Measurements from ENCODE around the gene CYP11A1. TPM values are rescaled to one million over a fixed set of nuclear protein-coding genes. Genes with fewer than 3 reads are reported as not detected.

Gene CYP11A1
- polyA plus RNA-seq, 2 of the 4 experiments (the other 2 are of a cell fraction): 0.06 TPM; not detected in 1

DNA sequence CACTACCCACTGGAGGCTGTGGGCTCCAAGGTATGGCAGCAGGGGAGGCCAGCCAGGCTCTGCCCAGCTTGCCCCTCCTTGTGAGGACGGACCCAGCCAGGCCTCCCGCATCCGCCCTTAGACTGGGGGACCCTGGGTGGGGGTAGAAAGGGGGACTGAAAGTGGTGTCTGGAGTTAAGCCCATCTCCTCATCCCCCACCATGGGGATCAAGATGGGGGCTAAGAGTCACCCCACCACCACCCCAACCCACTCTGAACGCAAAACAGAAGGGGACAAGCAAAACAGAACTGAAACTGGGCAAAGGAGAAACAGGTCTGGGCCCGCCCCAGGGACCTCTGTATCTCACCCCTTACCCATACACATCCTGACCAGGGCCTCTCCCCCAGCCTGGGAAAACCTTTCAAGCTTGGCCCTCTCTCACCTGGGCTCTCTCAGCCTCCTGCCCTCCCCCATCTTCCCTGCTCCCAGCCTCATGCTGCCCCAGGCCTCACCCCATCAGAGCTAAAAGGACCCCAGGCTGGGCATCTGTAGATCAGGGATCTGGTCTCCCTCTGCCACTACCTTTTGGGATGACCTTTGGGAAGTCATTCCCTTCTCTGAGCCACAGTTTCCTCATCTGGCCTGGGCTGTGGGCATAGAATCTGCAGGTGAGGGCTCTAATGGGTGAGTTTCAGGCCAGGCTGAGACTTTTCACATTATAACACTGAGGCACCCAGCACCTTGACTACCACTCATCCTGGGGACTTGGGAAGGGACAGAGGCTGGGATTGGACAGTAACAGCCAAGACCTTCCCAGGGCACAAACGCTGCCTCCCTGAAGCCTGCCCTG is 30.0 kb upstream of the CYP11A1 start:
- FAIRE-seq: no peak
- TF ChIP-seq POLR2AphosphoS2 (conservative IDR thresholded peaks at IDR 0.05; ENCODE audit: low read length): no peak
- no peak for TF ChIP-seq KDM1A (IDR thresholded peaks at IDR 0.05; ENCODE audit: low read depth)
- TF ChIP-seq MAZ (IDR thresholded peaks at IDR 0.05; ENCODE audit: borderline replicate concordance, low read depth, low read length): no peak
- no peak for TF ChIP-seq HEYL (CRISPR knock-in tag; IDR thresholded peaks at IDR 0.05)
- TF ChIP-seq SREBF2 (IDR thresholded peaks at IDR 0.05): no peak
- TF ChIP-seq FOSL2 (IDR thresholded peaks at IDR 0.05): no peak
- TF ChIP-seq FOSL2 (CRISPR knock-in tag; IDR thresholded peaks at IDR 0.05): no peak
- no peak for TF ChIP-seq NR3C1 (IDR thresholded peaks at IDR 0.05)
- no peak for TF ChIP-seq BHLHE40 (IDR thresholded peaks at IDR 0.05; ENCODE audit: low read depth, low read length)
- TF ChIP-seq POLR2A (IDR thresholded peaks at IDR 0.05; ENCODE audit: low read length): no peak
- TF ChIP-seq CBX2 (IDR thresholded peaks at IDR 0.05; ENCODE audit: borderline replicate concordance, low read depth): no peak
- TF ChIP-seq RFX5 (IDR thresholded peaks at IDR 0.05): no peak
- TF ChIP-seq CBX8 (IDR thresholded peaks at IDR 0.05): no peak
- TF ChIP-seq, protein P1, sequence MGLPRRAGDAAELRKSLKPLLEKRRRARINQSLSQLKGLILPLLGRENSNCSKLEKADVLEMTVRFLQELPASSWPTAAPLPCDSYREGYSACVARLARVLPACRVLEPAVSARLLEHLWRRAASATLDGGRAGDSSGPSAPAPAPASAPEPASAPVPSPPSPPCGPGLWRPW (IDR thresholded peaks at IDR 0.05): no peak
- TF ChIP-seq, protein P2, sequence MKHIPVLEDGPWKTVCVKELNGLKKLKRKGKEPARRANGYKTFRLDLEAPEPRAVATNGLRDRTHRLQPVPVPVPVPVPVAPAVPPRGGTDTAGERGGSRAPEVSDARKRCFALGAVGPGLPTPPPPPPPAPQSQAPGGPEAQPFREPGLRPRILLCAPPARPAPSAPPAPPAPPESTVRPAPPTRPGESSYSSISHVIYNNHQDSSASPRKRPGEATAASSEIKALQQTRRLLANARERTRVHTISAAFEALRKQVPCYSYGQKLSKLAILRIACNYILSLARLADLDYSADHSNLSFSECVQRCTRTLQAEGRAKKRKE (CRISPR knock-in tag; IDR thresholded peaks at IDR 0.05; ENCODE audit: low read depth): no peak
- TF ChIP-seq HDAC2 (IDR thresholded peaks at IDR 0.05): no peak
- no peak for DNase-seq (ENCODE audit: low read depth in 1 of 2, low spot score in 1 of 2)
- peak in 1 of 2 experiments; percentile 16; a peak in 1 of 6 replicates for ATAC-seq
- Histone ChIP-seq H3K4me1 (peaks cover 22% of the 10 kb centered on the region), H3K27ac (peak overlapping the region; percentile 50 to 80; a peak in 5 of 6 replicates), H3K4me2 (peak overlapping the region; percentile 61), H3K4me3 (no peak overlapping the region), H3K9me3 (no peaks in the 10 kb centered on the region)
- POLR2A ChIA-PET: no interaction called here
- 94% methylated on average over 3 of the region's 6 CpGs for WGBS (ENCODE audit: missing lambda C conversion rate)
- CTCF ChIA-PET: interaction anchor here (0.8 to 1.1 kb wide), 2 partner anchors 25 to 42 kb away, joined by 3 to 4 read pairs; no protein-coding TSS in a partner anchor

DNA sequence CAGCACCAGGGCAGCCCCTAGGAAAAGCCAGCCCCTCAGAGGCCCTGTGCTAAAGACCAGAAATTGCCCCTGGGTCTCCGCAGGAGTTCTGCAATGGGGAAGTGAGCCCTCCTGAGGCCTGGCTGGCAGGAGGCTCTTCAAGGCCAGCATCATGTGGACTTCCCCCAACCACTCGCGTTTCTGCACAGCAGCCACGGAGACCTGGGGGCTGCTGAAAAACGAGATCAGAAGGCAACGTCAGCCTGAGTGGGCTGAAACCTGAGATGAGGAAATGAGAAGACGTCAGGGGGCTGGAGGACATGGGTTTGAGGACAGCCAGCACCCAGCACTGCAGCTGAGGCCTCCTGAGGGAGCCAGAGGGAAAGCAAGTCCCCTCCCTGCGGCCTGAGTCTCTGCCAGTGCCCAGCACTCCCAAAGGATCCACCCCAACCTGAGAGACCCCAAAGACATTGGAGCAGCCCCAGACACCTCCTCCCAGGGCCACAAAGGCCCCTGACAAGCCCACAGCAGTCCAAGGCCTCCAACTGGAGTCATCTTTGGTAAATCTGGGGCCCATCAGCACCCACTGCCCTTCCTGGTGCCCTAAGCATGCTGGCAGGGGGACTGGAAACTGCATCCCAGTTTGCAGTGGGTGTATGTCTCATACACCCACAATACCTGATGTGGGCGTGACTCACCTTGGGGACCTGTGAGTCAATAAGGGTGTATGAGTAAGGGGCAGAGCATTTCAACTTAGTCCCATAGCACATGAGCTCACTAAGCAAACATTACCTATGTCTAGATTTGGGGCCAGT is 29.2 kb upstream of the CYP11A1 start:
- CTCF ChIA-PET: interaction anchor here (0.8 to 2.0 kb wide), 6 partner anchors 11 to 43 kb away, joined by 3 to 7 read pairs (median 4); partner anchors contain the start of gene SEMA7A
- TF ChIP-seq FOSL2 (IDR thresholded peaks at IDR 0.05): 0 out of 2 replicates have a peak, but pooled peaks have one; percentile 8
- TF ChIP-seq FOSL2 (CRISPR knock-in tag; IDR thresholded peaks at IDR 0.05): peak; percentile 81
- TF ChIP-seq JUNB (IDR thresholded peaks at IDR 0.05): peak; percentile 45
- TF ChIP-seq, protein P3, sequence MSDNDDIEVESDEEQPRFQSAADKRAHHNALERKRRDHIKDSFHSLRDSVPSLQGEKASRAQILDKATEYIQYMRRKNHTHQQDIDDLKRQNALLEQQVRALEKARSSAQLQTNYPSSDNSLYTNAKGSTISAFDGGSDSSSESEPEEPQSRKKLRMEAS (IDR thresholded peaks at IDR 0.05): peak; percentile 29; the same call in 1 of the 2 replicates
- TF ChIP-seq MYC (IDR thresholded peaks at IDR 0.05; ENCODE audit: borderline replicate concordance, low read length): no peak
- no peak for TF ChIP-seq CHD4 (IDR thresholded peaks at IDR 0.05; ENCODE audit: borderline replicate concordance)

DNA sequence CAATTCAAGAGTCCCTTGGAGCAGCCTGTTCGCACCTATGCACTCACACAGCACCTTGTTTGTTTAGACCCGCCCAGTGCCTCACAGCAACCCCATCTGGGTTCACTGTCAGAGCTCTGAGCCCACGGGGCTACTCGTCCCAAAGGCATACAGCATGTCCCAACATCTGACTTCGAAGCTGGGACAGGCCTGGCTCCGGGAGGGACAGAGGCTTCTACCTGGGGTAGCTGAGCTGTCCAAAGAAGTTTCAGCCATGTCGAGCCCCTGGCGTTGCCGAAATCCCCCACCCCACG is 28.6 kb upstream of the CYP11A1 start:
- Histone ChIP-seq H3K4me1 (peaks cover 22% of the 10 kb centered on the region), H3K9me3 (no peaks in the 10 kb centered on the region), H3K27ac (peak overlapping the region in 1 of 2 experiments; percentile 80; a peak in 2 of 6 replicates), H3K4me2 (no peak overlapping the region; the same call in 2 of the 3 replicates), H3K4me3 (no peak overlapping the region)
- ATAC-seq (no peak), FAIRE-seq (no peak), DNase-seq (ENCODE audit: low read depth in 1 of 2, low spot score in 1 of 2) (no peak)
- ChIA-PET POLR2A (interaction anchor here (0.5 kb wide), 1 partner anchor 793 kb away, joined by 4 read pairs; no protein-coding TSS in a partner anchor), CTCF (interaction anchor here (1.2 to 2.0 kb wide), 5 partner anchors 10 to 43 kb away, joined by 4 to 9 read pairs (median 5); partner anchors contain the start of gene SEMA7A)
- 74% methylated on average over 6 of the region's 10 CpGs for WGBS (ENCODE audit: missing lambda C conversion rate)
- TF ChIP-seq SMC3 (IDR thresholded peaks at IDR 0.05): no peak
- TF ChIP-seq KDM1A (IDR thresholded peaks at IDR 0.05; ENCODE audit: low read depth): no peak
- TF ChIP-seq, protein P4, sequence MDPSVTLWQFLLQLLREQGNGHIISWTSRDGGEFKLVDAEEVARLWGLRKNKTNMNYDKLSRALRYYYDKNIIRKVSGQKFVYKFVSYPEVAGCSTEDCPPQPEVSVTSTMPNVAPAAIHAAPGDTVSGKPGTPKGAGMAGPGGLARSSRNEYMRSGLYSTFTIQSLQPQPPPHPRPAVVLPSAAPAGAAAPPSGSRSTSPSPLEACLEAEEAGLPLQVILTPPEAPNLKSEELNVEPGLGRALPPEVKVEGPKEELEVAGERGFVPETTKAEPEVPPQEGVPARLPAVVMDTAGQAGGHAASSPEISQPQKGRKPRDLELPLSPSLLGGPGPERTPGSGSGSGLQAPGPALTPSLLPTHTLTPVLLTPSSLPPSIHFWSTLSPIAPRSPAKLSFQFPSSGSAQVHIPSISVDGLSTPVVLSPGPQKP (IDR thresholded peaks at IDR 0.05; ENCODE audit: low read depth, low read length): no peak
- TF ChIP-seq TP53 (CRISPR knock-in tag; IDR thresholded peaks at IDR 0.05): no peak
- TF ChIP-seq, protein P5, sequence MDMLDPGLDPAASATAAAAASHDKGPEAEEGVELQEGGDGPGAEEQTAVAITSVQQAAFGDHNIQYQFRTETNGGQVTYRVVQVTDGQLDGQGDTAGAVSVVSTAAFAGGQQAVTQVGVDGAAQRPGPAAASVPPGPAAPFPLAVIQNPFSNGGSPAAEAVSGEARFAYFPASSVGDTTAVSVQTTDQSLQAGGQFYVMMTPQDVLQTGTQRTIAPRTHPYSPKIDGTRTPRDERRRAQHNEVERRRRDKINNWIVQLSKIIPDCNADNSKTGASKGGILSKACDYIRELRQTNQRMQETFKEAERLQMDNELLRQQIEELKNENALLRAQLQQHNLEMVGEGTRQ (IDR thresholded peaks at IDR 0.05): no peak
- no peak for TF ChIP-seq CBX2 (IDR thresholded peaks at IDR 0.05; ENCODE audit: borderline replicate concordance, low read depth)

More for the DNA sequence above, 29.2 kb upstream of the CYP11A1 start:
- H3K4me3 ChIP-seq: no peak overlapping the region
- FAIRE-seq: no peak
- WGBS (ENCODE audit: missing lambda C conversion rate): 71% methylated on average over 7 of the region's 9 CpGs
- peak overlapping the region; percentile 61 for H3K4me2 ChIP-seq
- POLR2A ChIA-PET: no interaction called here
- H3K4me1 ChIP-seq: peaks cover 22% of the 10 kb centered on the region
- H3K27ac ChIP-seq: peak overlapping the region; percentile 47 to 80; a peak in 5 of 6 replicates
- peak; percentile 61 to 69 for DNase-seq (ENCODE audit: low read depth in 1 of 2, low spot score in 1 of 2)
- peak; percentile 74 to 83 for ATAC-seq
- H3K9me3 ChIP-seq: no peaks in the 10 kb centered on the region
